OCI-LY3 (cell line): ENCODE results near the gene STAB1.

Source experiments
- H2AFZ ChIP-seq: fragments of 200-600, 300-600 bp; shearing (Covaris generic); 2 replicates; pipeline ENCODE4 v1.6.0; 2014; ENCODE audit warnings: antibody characterized with exemption, low read depth, low read length
- H3K27ac ChIP-seq: fragments of 200-600, 300-600 bp; sonication (generic); 2 replicates; pipeline ENCODE4 v1.5.1; 2014; ENCODE audit warnings: mild to moderate bottlenecking, low read length, moderate library complexity, mixed read lengths
- H3K27me3 ChIP-seq: fragments of 200-600, 300-600 bp; sonication (generic); 2 replicates; pipeline ENCODE4 v1.6.1; 2014; ENCODE audit warnings: low read depth, low read length, mixed read lengths
- H3K36me3 ChIP-seq: fragments of 200-600, 300-600 bp; sonication (generic); replicated peaks from 2 replicates; pipeline ENCODE3; 2014; ENCODE audit warnings: low read depth, low read length, mixed read lengths
- H3K4me1 ChIP-seq: fragments of 300-600, 200-600 bp; sonication (generic); 2 replicates; pipeline ENCODE4 v1.6.1; 2014; ENCODE audit warnings: low read length, mixed read lengths
- H3K4me2 ChIP-seq: fragments of 200-600, 300-600 bp; sonication (generic); 2 replicates; pipeline ENCODE4 v1.6.1; 2014; ENCODE audit warnings: low read length, mixed read lengths
- H3K4me3 ChIP-seq: fragments of 300-600, 200-600 bp; sonication (generic); 2 replicates; pipeline ENCODE4 v1.5.1; 2014; ENCODE audit warnings: antibody characterized with exemption, mild to moderate bottlenecking, low read length, moderate library complexity
- H3K79me2 ChIP-seq: fragments of 300-600, 200-600 bp; shearing (Covaris generic); 2 replicates; pipeline ENCODE4 v1.6.1; 2014; ENCODE audit warnings: mild to moderate bottlenecking, low read length, mixed read lengths
- H3K9ac ChIP-seq: fragments of 300-600, 200-600 bp; shearing (Covaris generic); 2 replicates; pipeline ENCODE4 v1.6.0; 2014; ENCODE audit warnings: mild to moderate bottlenecking, low read length, moderate library complexity
- H3K9me3 ChIP-seq: fragments of 200-600, 300-600 bp; shearing (Covaris generic); 2 replicates; pipeline ENCODE4 v1.6.1; 2014; ENCODE audit warnings: low read length, mixed read lengths; ENCODE audit not compliant: insufficient read depth
- H4K20me1 ChIP-seq: fragments of 200-600, 300-600 bp; sonication (generic); 2 replicates; pipeline ENCODE4 v1.6.1; 2016; ENCODE audit warnings: low read length, mixed read lengths; ENCODE audit not compliant: insufficient read depth
- EZH2phosphoT487 ChIP-seq: fragments of 200-600 bp; shearing (Covaris generic); IDR thresholded peaks from 2 replicates; pipeline ENCODE4 v1.6.1; 2018; ENCODE audit warnings: antibody characterized with exemption, mixed run types, low read depth
- TF ChIP-seq, protein P1 (sequence below): fragments of 200-600, 300-600 bp; sonication (generic); IDR thresholded peaks from 2 replicates; pipeline ENCODE4 v1.5.1; 2014; ENCODE audit warnings: antibody characterized with exemption, low read length, low read depth

STAB1 gene

DNA sequence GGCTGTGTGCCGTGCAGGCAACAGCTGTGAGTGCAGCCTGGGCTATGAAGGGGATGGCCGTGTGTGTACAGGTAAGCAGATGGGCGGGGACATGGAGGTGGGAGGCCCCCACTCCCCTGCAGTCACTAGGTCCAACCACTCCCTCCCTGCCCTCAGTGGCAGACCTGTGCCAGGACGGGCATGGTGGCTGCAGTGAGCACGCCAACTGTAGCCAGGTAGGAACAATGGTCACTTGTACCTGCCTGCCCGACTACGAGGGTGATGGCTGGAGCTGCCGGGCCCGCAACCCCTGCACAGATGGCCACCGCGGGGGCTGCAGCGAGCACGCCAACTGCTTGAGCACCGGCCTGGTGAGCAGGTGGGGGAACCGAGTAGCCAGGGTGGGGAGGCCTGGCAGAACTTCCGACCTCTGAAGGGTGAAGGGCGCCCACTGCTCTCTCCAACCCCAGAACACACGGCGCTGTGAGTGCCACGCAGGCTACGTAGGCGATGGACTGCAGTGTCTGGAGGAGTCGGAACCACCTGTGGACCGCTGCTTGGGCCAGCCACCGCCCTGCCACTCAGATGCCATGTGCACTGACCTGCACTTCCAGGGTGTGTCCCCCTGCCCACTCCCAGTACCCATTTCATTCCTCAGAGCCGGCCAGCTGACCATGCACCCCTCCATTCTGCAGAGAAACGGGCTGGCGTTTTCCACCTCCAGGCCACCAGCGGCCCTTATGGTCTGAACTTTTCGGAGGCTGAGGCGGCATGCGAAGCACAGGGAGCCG is 26.9 kb downstream of the STAB1 start:
- Histone ChIP-seq H3K9ac (no peak overlapping the region), H3K79me2 (no peaks in the 10 kb centered on the region), H2AFZ (no peak overlapping the region), H3K9me3 (no peaks in the 10 kb centered on the region), H4K20me1 (no peaks in the 10 kb centered on the region; the same call in 1 of the 2 replicates), H3K4me2 (no peak overlapping the region), H3K27me3 (no peaks in the 10 kb centered on the region), H3K4me1 (no peaks in the 10 kb centered on the region), H3K27ac (no peak overlapping the region), H3K4me3 (no peak overlapping the region), H3K36me3 (peaks cover 16% of the 10 kb centered on the region)
- TF ChIP-seq, protein P1, sequence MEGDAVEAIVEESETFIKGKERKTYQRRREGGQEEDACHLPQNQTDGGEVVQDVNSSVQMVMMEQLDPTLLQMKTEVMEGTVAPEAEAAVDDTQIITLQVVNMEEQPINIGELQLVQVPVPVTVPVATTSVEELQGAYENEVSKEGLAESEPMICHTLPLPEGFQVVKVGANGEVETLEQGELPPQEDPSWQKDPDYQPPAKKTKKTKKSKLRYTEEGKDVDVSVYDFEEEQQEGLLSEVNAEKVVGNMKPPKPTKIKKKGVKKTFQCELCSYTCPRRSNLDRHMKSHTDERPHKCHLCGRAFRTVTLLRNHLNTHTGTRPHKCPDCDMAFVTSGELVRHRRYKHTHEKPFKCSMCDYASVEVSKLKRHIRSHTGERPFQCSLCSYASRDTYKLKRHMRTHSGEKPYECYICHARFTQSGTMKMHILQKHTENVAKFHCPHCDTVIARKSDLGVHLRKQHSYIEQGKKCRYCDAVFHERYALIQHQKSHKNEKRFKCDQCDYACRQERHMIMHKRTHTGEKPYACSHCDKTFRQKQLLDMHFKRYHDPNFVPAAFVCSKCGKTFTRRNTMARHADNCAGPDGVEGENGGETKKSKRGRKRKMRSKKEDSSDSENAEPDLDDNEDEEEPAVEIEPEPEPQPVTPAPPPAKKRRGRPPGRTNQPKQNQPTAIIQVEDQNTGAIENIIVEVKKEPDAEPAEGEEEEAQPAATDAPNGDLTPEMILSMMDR = no peak
- no peak for TF ChIP-seq EZH2phosphoT487

DNA sequence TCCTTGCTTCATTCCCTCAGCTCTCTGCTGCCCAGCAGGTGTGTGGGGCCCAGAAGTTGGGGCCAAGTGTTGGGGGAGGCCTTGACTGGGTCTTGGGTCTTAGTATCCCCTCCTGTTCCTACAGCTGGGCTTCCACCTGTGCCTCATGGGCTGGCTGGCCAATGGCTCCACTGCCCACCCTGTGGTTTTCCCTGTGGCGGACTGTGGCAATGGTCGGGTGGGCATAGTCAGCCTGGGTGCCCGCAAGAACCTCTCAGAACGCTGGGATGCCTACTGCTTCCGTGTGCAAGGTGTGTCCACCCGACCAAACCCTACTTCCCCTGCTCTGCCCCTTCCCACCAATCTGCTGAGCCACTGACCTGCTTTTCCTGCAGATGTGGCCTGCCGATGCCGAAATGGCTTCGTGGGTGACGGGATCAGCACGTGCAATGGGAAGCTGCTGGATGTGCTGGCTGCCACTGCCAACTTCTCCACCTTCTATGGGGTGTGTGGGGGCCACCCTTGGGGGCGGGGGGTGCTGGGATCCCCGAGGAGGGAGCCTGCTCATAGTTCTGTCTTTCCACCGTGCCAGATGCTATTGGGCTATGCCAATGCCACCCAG is 27.6 kb downstream of the STAB1 start:
- no peak overlapping the region for H3K27ac ChIP-seq
- no peak overlapping the region for H3K4me2 ChIP-seq
- H3K4me1 ChIP-seq = no peaks in the 10 kb centered on the region
- TF ChIP-seq, protein P1 = no peak
- no peak for TF ChIP-seq EZH2phosphoT487
- no peaks in the 10 kb centered on the region for H3K27me3 ChIP-seq
- no peak overlapping the region for H3K4me3 ChIP-seq
- no peak overlapping the region for H2AFZ ChIP-seq
- peaks cover 22% of the 10 kb centered on the region for H3K36me3 ChIP-seq
- no peaks in the 10 kb centered on the region; the same call in 1 of the 2 replicates for H4K20me1 ChIP-seq
- H3K9ac ChIP-seq = no peak overlapping the region
- no peaks in the 10 kb centered on the region for H3K79me2 ChIP-seq
- H3K9me3 ChIP-seq = no peaks in the 10 kb centered on the region

DNA sequence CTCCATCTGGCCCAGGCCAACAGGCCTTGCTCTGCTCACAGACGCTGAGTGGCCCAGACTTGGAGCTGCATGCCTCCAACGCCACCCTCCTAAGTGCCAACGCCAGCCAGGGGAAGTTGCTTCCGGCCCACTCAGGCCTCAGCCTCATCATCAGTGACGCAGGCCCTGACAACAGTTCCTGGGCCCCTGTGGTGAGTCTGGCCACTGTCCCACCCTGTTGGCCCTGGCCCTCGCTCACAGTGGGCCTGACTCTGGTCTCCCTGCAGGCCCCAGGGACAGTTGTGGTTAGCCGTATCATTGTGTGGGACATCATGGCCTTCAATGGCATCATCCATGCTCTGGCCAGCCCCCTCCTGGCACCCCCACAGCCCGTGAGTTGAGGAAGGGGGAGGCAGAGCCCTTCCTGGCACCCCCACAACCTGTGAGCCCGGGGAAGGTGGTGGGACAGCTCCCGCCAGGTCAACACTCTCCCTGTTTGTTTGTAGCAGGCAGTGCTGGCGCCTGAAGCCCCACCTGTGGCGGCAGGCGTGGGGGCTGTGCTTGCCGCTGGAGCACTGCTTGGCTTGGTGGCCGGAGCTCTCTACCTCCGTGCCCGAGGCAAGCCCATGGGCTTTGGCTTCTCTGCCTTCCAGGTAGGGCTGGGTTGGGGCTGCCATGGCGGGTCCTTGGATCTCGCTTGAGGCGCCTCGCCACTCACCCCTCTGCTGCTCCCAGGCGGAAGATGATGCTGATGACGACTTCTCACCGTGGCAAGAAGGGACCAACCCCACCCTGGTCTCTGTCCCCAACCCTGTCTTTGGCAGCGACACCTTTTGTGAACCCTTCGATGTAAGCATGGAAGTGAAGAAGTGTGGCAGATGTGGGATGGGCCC is 28.5 kb downstream of the STAB1 start:
- TF ChIP-seq EZH2phosphoT487 = no peak
- TF ChIP-seq, protein P1 = no peak
- Histone ChIP-seq H3K4me3 (no peak overlapping the region), H2AFZ (no peak overlapping the region), H3K79me2 (no peaks in the 10 kb centered on the region), H3K9me3 (no peaks in the 10 kb centered on the region), H3K27me3 (no peaks in the 10 kb centered on the region), H3K9ac (no peak overlapping the region), H3K4me2 (no peak overlapping the region), H3K4me1 (no peaks in the 10 kb centered on the region), H3K36me3 (peaks cover 28% of the 10 kb centered on the region), H3K27ac (no peak overlapping the region), H4K20me1 (no peaks in the 10 kb centered on the region; the same call in 1 of the 2 replicates)
